ENCODE data around the gene CDK18. TPM values are rescaled to one million over a fixed set of nuclear protein-coding genes. Genes with fewer than 3 reads are reported as not detected.

CDK18 gene
- total and polyA plus RNA-seq, 9 of the 15 experiments (the other 6 are each of a cell fraction or from before 2014, with no cell fraction given): 0.05 to 0.69 (median 0.17) TPM; not detected in 2

- 8% methylated on average over 16 of the region's 16 CpGs for WGBS (ENCODE audit: insufficient coverage, low coverage, missing lambda C conversion rate)
- ATAC-seq (peak; percentile 79), FAIRE-seq (peak; percentile 99), DNase-seq (ENCODE audit: extremely low read depth in 1 of 4, low spot score in 3 of 4) (peak; percentile 75 to 85 (median 80))
- no peak overlapping the region for H3K9ac ChIP-seq (ENCODE audit: insufficient read depth in 1 of 2, low read depth in 2 of 2, low read length in 2 of 2)
- H3K4me1 ChIP-seq (replicated peaks in 1 of 2; ENCODE audit: control insufficient read depth in 2 of 2, insufficient read depth in 2 of 2, low read length in 2 of 2): peaks cover 0 to 23% of the 10 kb centered on the region in 2 experiments; a peak in 2 of 5 replicates
- ChIA-PET CTCF (ENCODE audit: low intra/inter-chr PET ratio) (interaction anchor here (0.5 to 7.3 kb wide), 14 partner anchors 17 to 549 kb away, joined by 3 to 73 read pairs (median 4); no protein-coding TSS in a partner anchor), POLR2A (interaction anchor here (0.6 to 1.6 kb wide), 15 partner anchors 8 to 512 kb away, joined by 3 to 5 read pairs (median 3); no protein-coding TSS in a partner anchor)
- intact Hi-C loops (cut with micrococcal nuclease) (loop anchor here (1.0 kb wide), 5 partner anchors 36 to 251 kb away; no protein-coding TSS in a partner anchor), in situ Hi-C loops (cut with MboI) (loop anchor here (5.0 to 10.0 kb wide), 2 partner anchors 37 to 539 kb away; no protein-coding TSS in a partner anchor)
- no peak overlapping the region for H3K4me2 ChIP-seq (ENCODE audit: insufficient read depth, low read length)
- BruUV-seq (replicated peaks): no TSS peak
- H3K4me3 ChIP-seq: no peak overlapping the region
- H3K27me3 ChIP-seq (ENCODE audit: control insufficient read depth in 2 of 2, insufficient read depth in 2 of 2, low read length in 2 of 2): peaks cover 25 to 77% of the 10 kb centered on the region in 2 experiments
- H3K9me3 ChIP-seq (replicated peaks; ENCODE audit: control insufficient read depth, insufficient read depth, low read depth, low read length): no peaks in the 10 kb centered on the region
- no peaks in the 10 kb centered on the region for H3K79me2 ChIP-seq (ENCODE audit: control insufficient read depth, insufficient read depth, low read length)
- H4K20me1 ChIP-seq (replicated peaks; ENCODE audit: control insufficient read depth, insufficient read depth, low read length): peaks cover 14% of the 10 kb centered on the region; the same call in 1 of the 2 replicates
- no peak overlapping the region for H3K27ac ChIP-seq (ENCODE audit: extremely low read depth, low read depth, low read length)
- no peaks in the 10 kb centered on the region for H3K9me1 ChIP-seq (ENCODE audit: control insufficient read depth, insufficient read depth, low read length)
- H3K36me3 ChIP-seq (ENCODE audit: control insufficient read depth, insufficient read depth, low read length): no peaks in the 10 kb centered on the region
- no peak overlapping the region for H2AFZ ChIP-seq (ENCODE audit: low read depth, low read length)
- TF ChIP-seq ZFPM2 (CRISPR knock-in tag; IDR thresholded peaks at IDR 0.05): 0 out of 2 replicates have a peak, but pooled peaks have one; percentile 28
- TF ChIP-seq TFAP4 (CRISPR knock-in tag; IDR thresholded peaks at IDR 0.05; ENCODE audit: borderline replicate concordance): peak; percentile 87
- no peak for TF ChIP-seq CHD7 (IDR thresholded peaks at IDR 0.05; ENCODE audit: low read depth, low read length)
- peak; percentile 91 for TF ChIP-seq STAG1 (CRISPR knock-in tag; IDR thresholded peaks at IDR 0.05; ENCODE audit: borderline replicate concordance)
- peak; percentile 70; the same call in 1 of the 2 replicates for TF ChIP-seq CC2D1A (IDR thresholded peaks at IDR 0.05)
- no peak for TF ChIP-seq ELF4 (CRISPR knock-in tag; IDR thresholded peaks at IDR 0.05)
Observed at GRCh38 chr1:205523891-205524793, 19.7 kb downstream of the CDK18 start.
